ENCODE measurements around the gene NPC1. TPM values are rescaled to one million over a fixed set of nuclear protein-coding genes. Genes with fewer than 3 reads are reported as not detected.
A peak's percentile ranks its signal among the peaks of the same experiment; 100 is the strongest.

The NPC1 gene
- 34.6 TPM for polyA plus RNA-seq
- long read RNA-seq, donor 1, partial matches to known transcripts: 6 of 7 reads
- long read RNA-seq, donor 1, other reads (novel, unspliced or antisense): 0 of 7 reads
- long read RNA-seq, donor 2, full-length matches to known transcripts: 1 of 1 reads
- long read RNA-seq, donor 2, partial matches to known transcripts: 0 of 1 reads
- long read RNA-seq, donor 2, other reads (novel, unspliced or antisense): 0 of 1 reads
- long read RNA-seq, donor 3: 0 reads
- long read RNA-seq, donor 4: 0 reads
- long read RNA-seq, donor 5, full-length matches to known transcripts: 2 of 2 reads
- long read RNA-seq, donor 5, partial matches to known transcripts: 0 of 2 reads
- long read RNA-seq, donor 5, other reads (novel, unspliced or antisense): 0 of 2 reads
- long read RNA-seq, donor 6, full-length matches to known transcripts: 2 of 10 reads
- long read RNA-seq, donor 6, partial matches to known transcripts: 8 of 10 reads
- long read RNA-seq, donor 6, other reads (novel, unspliced or antisense): 0 of 10 reads
- long read RNA-seq, donor 7, full-length matches to known transcripts: 2 of 2 reads
- long read RNA-seq, donor 7, partial matches to known transcripts: 0 of 2 reads
- long read RNA-seq, donor 7, other reads (novel, unspliced or antisense): 0 of 2 reads
- long read RNA-seq, donor 8, full-length matches to known transcripts: 2 of 2 reads
- long read RNA-seq, donor 8, partial matches to known transcripts: 0 of 2 reads
- long read RNA-seq, donor 8, other reads (novel, unspliced or antisense): 0 of 2 reads
- long read RNA-seq, donor 9, full-length matches to known transcripts: 1 of 1 reads
- long read RNA-seq, donor 9, partial matches to known transcripts: 0 of 1 reads
- long read RNA-seq, donor 9, other reads (novel, unspliced or antisense): 0 of 1 reads
- long read RNA-seq, donor 10, full-length matches to known transcripts: 1 of 1 reads
- long read RNA-seq, donor 10, partial matches to known transcripts: 0 of 1 reads
- long read RNA-seq, donor 10, other reads (novel, unspliced or antisense): 0 of 1 reads
- long read RNA-seq, donor 11, partial matches to known transcripts: 0 of 1 reads
- long read RNA-seq, donor 11, other reads (novel, unspliced or antisense): 0 of 1 reads

GRCh38 chr18:23586249-23587196 is at the start of gene NPC1:
NPC1 (minus strand) TSS chr18:23586506; CDS start chr18:23586343, 163 bp downstream.
- DNase-seq: peak; percentile 95 to 96
- H3K27ac ChIP-seq (ENCODE audit: low read length): peak within 1 kb of the TSS; percentile 100
- H3K4me3 ChIP-seq (ENCODE audit: low read length): peak within 1 kb of the TSS; percentile 98
- no peaks in the 10 kb centered on the region for H3K27me3 ChIP-seq (ENCODE audit: control insufficient read depth, insufficient read depth, low read length)
- WGBS (ENCODE audit: insufficient coverage, low lambda C conversion rate): 0% methylated on average over 1 of the region's 95 CpGs
- H3K9me3 ChIP-seq (ENCODE audit: control insufficient read depth, low read depth, low read length): no peaks in the 10 kb centered on the region
- no peaks in the 10 kb centered on the region for H3K36me3 ChIP-seq (ENCODE audit: control insufficient read depth, insufficient read depth, low read length)
- peaks cover 11% of the 10 kb centered on the region for H3K4me1 ChIP-seq (ENCODE audit: control insufficient read depth, insufficient read depth, low read length)

- peak overlapping the region; percentile 13 for H3K27ac ChIP-seq (ENCODE audit: low read length)
- H3K36me3 ChIP-seq (ENCODE audit: control insufficient read depth, insufficient read depth, low read length): no peaks in the 10 kb centered on the region
- peaks cover 1% of the 10 kb centered on the region for H3K9me3 ChIP-seq (ENCODE audit: control insufficient read depth, low read depth, low read length)
- H3K4me3 ChIP-seq (ENCODE audit: low read length): no peak overlapping the region
- WGBS (ENCODE audit: insufficient coverage, low lambda C conversion rate): no CpG with 5 or more reads among the region's 3 CpGs
- peak; percentile 34 to 56 for DNase-seq
- H3K27me3 ChIP-seq (ENCODE audit: control insufficient read depth, insufficient read depth, low read length): no peaks in the 10 kb centered on the region
- H3K4me1 ChIP-seq (ENCODE audit: control insufficient read depth, insufficient read depth, low read length): peaks cover 6% of the 10 kb centered on the region
These were observed 49.7 kb upstream of the NPC1 start for GRCh38 chr18:23636071-23636399.

- Histone ChIP-seq H3K4me1 (ENCODE audit: control insufficient read depth, insufficient read depth, low read length) (peaks cover 6% of the 10 kb centered on the region), H3K9me3 (ENCODE audit: control insufficient read depth, low read depth, low read length) (no peaks in the 10 kb centered on the region), H3K36me3 (ENCODE audit: control insufficient read depth, insufficient read depth, low read length) (no peaks in the 10 kb centered on the region), H3K4me3 (ENCODE audit: low read length) (no peak overlapping the region), H3K27ac (ENCODE audit: low read length) (peak overlapping the region; percentile 13), H3K27me3 (ENCODE audit: control insufficient read depth, insufficient read depth, low read length) (no peaks in the 10 kb centered on the region)
- DNase-seq: no peak
- 70% methylated on average over 2 of the region's 6 CpGs for WGBS (ENCODE audit: insufficient coverage, low lambda C conversion rate)
These were observed 49.2 kb upstream of the NPC1 start for GRCh38 chr18:23635283-23636070.

GRCh38 chr18:23634692-23635091 is 48.4 kb upstream of the NPC1 start:
- H3K27ac ChIP-seq (ENCODE audit: low read length): no peak overlapping the region
- 100% methylated on average over 1 of the region's 3 CpGs for WGBS (ENCODE audit: insufficient coverage, low lambda C conversion rate)
- H3K36me3 ChIP-seq (ENCODE audit: control insufficient read depth, insufficient read depth, low read length): no peaks in the 10 kb centered on the region
- no peaks in the 10 kb centered on the region for H3K9me3 ChIP-seq (ENCODE audit: control insufficient read depth, low read depth, low read length)
- H3K4me1 ChIP-seq (ENCODE audit: control insufficient read depth, insufficient read depth, low read length): peaks cover 11% of the 10 kb centered on the region
- H3K27me3 ChIP-seq (ENCODE audit: control insufficient read depth, insufficient read depth, low read length): no peaks in the 10 kb centered on the region
- no peak for DNase-seq
- no peak overlapping the region for H3K4me3 ChIP-seq (ENCODE audit: low read length)

- no CpG with 5 or more reads among the region's 1 CpG for WGBS (ENCODE audit: insufficient coverage, low lambda C conversion rate)
- no peak for DNase-seq
- H3K27ac ChIP-seq (ENCODE audit: low read length): no peak overlapping the region
- H3K27me3 ChIP-seq (ENCODE audit: control insufficient read depth, insufficient read depth, low read length): no peaks in the 10 kb centered on the region
- H3K36me3 ChIP-seq (ENCODE audit: control insufficient read depth, insufficient read depth, low read length): no peaks in the 10 kb centered on the region
- H3K9me3 ChIP-seq (ENCODE audit: control insufficient read depth, low read depth, low read length): no peaks in the 10 kb centered on the region
- H3K4me1 ChIP-seq (ENCODE audit: control insufficient read depth, insufficient read depth, low read length): peaks cover 24% of the 10 kb centered on the region
- no peak overlapping the region for H3K4me3 ChIP-seq (ENCODE audit: low read length)
These were observed 46.3 kb upstream of the NPC1 start for GRCh38 chr18:23632615-23633014.

- WGBS (ENCODE audit: insufficient coverage, low lambda C conversion rate): no CpG with 5 or more reads among the region's 11 CpGs
- DNase-seq: no peak
- Histone ChIP-seq H3K9me3 (ENCODE audit: control insufficient read depth, low read depth, low read length) (no peaks in the 10 kb centered on the region), H3K27ac (ENCODE audit: low read length) (no peak overlapping the region), H3K36me3 (ENCODE audit: control insufficient read depth, insufficient read depth, low read length) (no peaks in the 10 kb centered on the region), H3K4me1 (ENCODE audit: control insufficient read depth, insufficient read depth, low read length) (peaks cover 31% of the 10 kb centered on the region), H3K27me3 (ENCODE audit: control insufficient read depth, insufficient read depth, low read length) (no peaks in the 10 kb centered on the region), H3K4me3 (ENCODE audit: low read length) (no peak overlapping the region)
These were observed 45.4 kb upstream of the NPC1 start for GRCh38 chr18:23631746-23632145.

GRCh38 chr18:23631312-23631711 is 45.0 kb upstream of the NPC1 start:
- Histone ChIP-seq H3K9me3 (ENCODE audit: control insufficient read depth, low read depth, low read length) (no peaks in the 10 kb centered on the region), H3K27me3 (ENCODE audit: control insufficient read depth, insufficient read depth, low read length) (no peaks in the 10 kb centered on the region), H3K27ac (ENCODE audit: low read length) (no peak overlapping the region), H3K36me3 (ENCODE audit: control insufficient read depth, insufficient read depth, low read length) (no peaks in the 10 kb centered on the region), H3K4me1 (ENCODE audit: control insufficient read depth, insufficient read depth, low read length) (peaks cover 35% of the 10 kb centered on the region), H3K4me3 (ENCODE audit: low read length) (no peak overlapping the region)
- no CpG with 5 or more reads among the region's 5 CpGs for WGBS (ENCODE audit: insufficient coverage, low lambda C conversion rate)
- no peak for DNase-seq

- no peak overlapping the region for H3K4me3 ChIP-seq (ENCODE audit: low read length)
- DNase-seq: peak; percentile 61 to 78
- no peaks in the 10 kb centered on the region for H3K36me3 ChIP-seq (ENCODE audit: control insufficient read depth, insufficient read depth, low read length)
- no CpG with 5 or more reads among the region's 4 CpGs for WGBS (ENCODE audit: insufficient coverage, low lambda C conversion rate)
- H3K9me3 ChIP-seq (ENCODE audit: control insufficient read depth, low read depth, low read length): no peaks in the 10 kb centered on the region
- no peaks in the 10 kb centered on the region for H3K27me3 ChIP-seq (ENCODE audit: control insufficient read depth, insufficient read depth, low read length)
- peak overlapping the region; percentile 89 for H3K27ac ChIP-seq (ENCODE audit: low read length)
- H3K4me1 ChIP-seq (ENCODE audit: control insufficient read depth, insufficient read depth, low read length): peaks cover 36% of the 10 kb centered on the region
These were observed 43.2 kb upstream of the NPC1 start for GRCh38 chr18:23629444-23629946.

- Histone ChIP-seq H3K36me3 (ENCODE audit: control insufficient read depth, insufficient read depth, low read length) (no peaks in the 10 kb centered on the region), H3K9me3 (ENCODE audit: control insufficient read depth, low read depth, low read length) (no peaks in the 10 kb centered on the region), H3K27me3 (ENCODE audit: control insufficient read depth, insufficient read depth, low read length) (no peaks in the 10 kb centered on the region), H3K4me1 (ENCODE audit: control insufficient read depth, insufficient read depth, low read length) (peaks cover 36% of the 10 kb centered on the region), H3K4me3 (ENCODE audit: low read length) (no peak overlapping the region), H3K27ac (ENCODE audit: low read length) (peak overlapping the region; percentile 75)
- DNase-seq: no peak
These were observed 41.7 kb upstream of the NPC1 start for GRCh38 chr18:23627970-23628369.

All from large intestine (tissue), 12 donors.